ENCODE results near the gene EDAR.

The EDAR gene

GRCh38 chr2:108975613-108976435 lies 13.2 kb downstream of the EDAR start:
- no peak overlapping the region for H3K27ac ChIP-seq
- TF ChIP-seq CTCF (IDR thresholded peaks at IDR 0.05) = no peak
- no peak for TF ChIP-seq ZFX (IDR thresholded peaks at IDR 0.05; ENCODE audit: borderline replicate concordance)

DNA sequence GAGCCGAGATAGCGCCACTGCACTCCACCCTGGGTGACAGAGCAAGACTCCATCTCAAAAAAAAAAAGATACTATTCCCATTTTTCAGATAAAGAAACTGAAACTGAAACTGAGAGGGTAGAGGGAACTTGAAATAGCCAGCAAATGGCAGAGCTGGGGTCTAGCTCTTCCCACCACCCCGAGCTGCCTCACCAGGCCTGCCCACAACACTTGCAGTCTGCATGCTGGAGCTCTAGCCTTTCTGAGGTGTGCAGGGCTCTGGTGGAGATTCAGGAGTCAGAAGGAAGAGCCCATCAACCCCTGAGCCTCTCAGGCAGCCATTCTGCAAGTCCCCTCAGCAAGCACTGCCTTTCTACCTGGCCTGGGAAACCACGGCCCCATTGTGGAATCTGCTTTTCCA lies 14.3 kb downstream of the EDAR start:
- no peak overlapping the region for H3K27ac ChIP-seq

GRCh38 chr2:108972663-108973062 lies 16.4 kb downstream of the EDAR start:
- H3K27ac ChIP-seq = no peak overlapping the region
- TF ChIP-seq CTCF (IDR thresholded peaks at IDR 0.05) (no peak), ZFX (IDR thresholded peaks at IDR 0.05; ENCODE audit: borderline replicate concordance) (no peak)

More for the DNA sequence above, 14.3 kb downstream of the EDAR start:
- TF ChIP-seq CTCF (IDR thresholded peaks at IDR 0.05) (no peak), ZFX (IDR thresholded peaks at IDR 0.05; ENCODE audit: borderline replicate concordance) (no peak)

DNA sequence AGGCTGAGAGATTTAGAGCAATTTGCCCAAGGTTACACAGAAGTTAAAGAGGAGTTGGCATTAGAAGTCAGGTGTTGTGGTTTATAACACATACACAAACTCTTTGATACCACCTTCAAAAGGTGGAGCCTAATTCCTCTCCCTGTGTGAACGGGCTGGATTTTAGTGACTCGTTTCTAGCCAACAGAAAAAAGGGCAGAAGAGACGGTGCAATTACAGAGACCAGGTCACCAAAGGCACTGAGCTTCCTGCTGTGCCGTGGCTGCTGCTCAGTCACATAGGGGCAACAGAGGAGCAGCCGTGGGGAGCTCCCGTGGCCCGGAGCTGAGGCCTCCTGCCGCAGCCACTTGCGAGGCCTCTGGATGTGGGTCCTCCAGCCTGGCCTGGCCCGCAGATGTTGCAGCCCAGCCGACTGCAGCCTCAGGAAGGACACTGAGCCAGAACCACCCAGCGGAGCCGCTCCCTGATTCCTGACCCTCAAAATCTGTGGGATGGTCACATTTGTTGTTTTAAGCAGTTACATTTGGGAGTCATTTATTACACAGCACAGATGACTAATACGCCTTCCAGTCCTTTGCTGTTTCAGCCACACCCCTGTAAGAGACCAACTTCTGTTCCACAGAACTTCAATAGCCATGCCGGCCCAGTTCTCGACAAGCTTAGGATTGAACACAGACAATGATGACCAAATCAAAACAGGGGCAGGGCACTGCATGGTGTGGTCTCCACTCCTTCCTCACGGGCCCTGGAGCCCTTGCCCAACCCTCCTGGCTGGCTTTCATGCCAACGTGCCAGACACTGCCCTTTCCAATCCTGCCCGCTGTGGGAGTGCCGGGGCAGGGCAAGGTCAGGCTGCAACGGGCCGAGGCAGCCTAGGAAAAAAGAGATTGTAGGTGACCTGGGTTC lies 17.1 kb downstream of the EDAR start:
- no peak overlapping the region for H3K27ac ChIP-seq
- TF ChIP-seq CTCF (IDR thresholded peaks at IDR 0.05) = no peak
- TF ChIP-seq ZFX (IDR thresholded peaks at IDR 0.05; ENCODE audit: borderline replicate concordance) = no peak

- TF ChIP-seq CTCF (IDR thresholded peaks at IDR 0.05) (no peak), ZFX (IDR thresholded peaks at IDR 0.05; ENCODE audit: borderline replicate concordance) (no peak)
These were observed 18.7 kb downstream of the EDAR start for GRCh38 chr2:108970369-108970768.

GRCh38 chr2:108969856-108970255 lies 19.2 kb downstream of the EDAR start:
- TF ChIP-seq CTCF (IDR thresholded peaks at IDR 0.05) = no peak
- TF ChIP-seq ZFX (IDR thresholded peaks at IDR 0.05; ENCODE audit: borderline replicate concordance) = no peak
- no peak overlapping the region for H3K27ac ChIP-seq

More at GRCh38 chr2:108970369-108970768, 18.7 kb downstream of the EDAR start:
- H3K27ac ChIP-seq = no peak overlapping the region

Measured in 22Rv1 (cell line).